Skeletal muscle tissue (tissue), 4 donors: Measurements from ENCODE around the gene CIDEC. TPM values are rescaled to one million over a fixed set of nuclear protein-coding genes. Genes with fewer than 3 reads are reported as not detected.
A peak's percentile ranks its signal among the peaks of the same experiment; 100 is the strongest.

Source experiments
- H3K27ac ChIP-seq: one replicate; pipeline ENCODE4 v1.7.0; 2013; ENCODE audit warnings: mild to moderate bottlenecking, low read depth, low read length, inconsistent platforms
- H3K27me3 ChIP-seq, 3 donors: one replicate each; pipeline ENCODE4 v1.7.0; 2013; ENCODE audit warnings: low read length in 3 of 3; ENCODE audit not compliant: control insufficient read depth in 3 of 3, insufficient read depth in 3 of 3
- H3K36me3 ChIP-seq, 3 donors: one replicate each; pipeline ENCODE4 v1.7.0; 2013; ENCODE audit warnings: low read length in 3 of 3; ENCODE audit not compliant: control insufficient read depth in 3 of 3, insufficient read depth in 3 of 3
- H3K4me1 ChIP-seq, 3 donors: one replicate each; pipeline ENCODE4 v1.7.0; 2013; ENCODE audit warnings: low read length in 3 of 3, mild to moderate bottlenecking in 3 of 3; ENCODE audit not compliant: control insufficient read depth in 3 of 3, insufficient read depth in 3 of 3
- H3K4me3 ChIP-seq, 3 donors: one replicate each; pipeline ENCODE4 v1.7.0; 2013; ENCODE audit warnings: low read length in 3 of 3
- H3K9ac ChIP-seq, 3 donors: one replicate each; pipeline ENCODE4 v1.7.0; 2013; ENCODE audit warnings: low read length in 3 of 3, mild to moderate bottlenecking in 3 of 3, moderate library complexity in 2 of 3, low read depth in 1 of 3
- H3K9me3 ChIP-seq, 3 donors: one replicate each; pipeline ENCODE4 v1.7.0; 2013; ENCODE audit warnings: low read length in 3 of 3; ENCODE audit not compliant: control insufficient read depth in 3 of 3
- total RNA-seq: library from RNA; depleted of rRNA; stranded (reverse); fragments of >200 nt; gene quantifications from one replicate; pipeline ENCODE4 v1.2.3, GENCODE V29; 2014
- donor health status: Osteomylitis.

CIDEC gene
- total RNA-seq, 1 donor from 2014 or later = 9.4 TPM

- Histone ChIP-seq H3K4me3 (no peak overlapping the region), H3K27ac (no peak overlapping the region), H3K4me1 (peaks cover 32 to 36% (median 33%) of the 10 kb centered on the region in 3 donors), H3K9ac (no peak overlapping the region), H3K36me3 (peaks cover 0 to 2% (median 0%) of the 10 kb centered on the region in 3 donors), H3K27me3 (no peaks in the 10 kb centered on the region), H3K9me3 (no peaks in the 10 kb centered on the region)
These were observed 34.0 kb upstream of the CIDEC start for GRCh38 chr3:9914011-9914410.

GRCh38 chr3:9913601-9914000, 33.5 kb upstream of the CIDEC start:
- Histone ChIP-seq H3K9ac (no peak overlapping the region), H3K36me3 (peaks cover 0 to 2% (median 0%) of the 10 kb centered on the region in 3 donors), H3K4me3 (no peak overlapping the region), H3K27ac (no peak overlapping the region), H3K4me1 (peaks cover 32 to 36% (median 33%) of the 10 kb centered on the region in 3 donors), H3K27me3 (no peaks in the 10 kb centered on the region), H3K9me3 (no peaks in the 10 kb centered on the region)

DNA sequence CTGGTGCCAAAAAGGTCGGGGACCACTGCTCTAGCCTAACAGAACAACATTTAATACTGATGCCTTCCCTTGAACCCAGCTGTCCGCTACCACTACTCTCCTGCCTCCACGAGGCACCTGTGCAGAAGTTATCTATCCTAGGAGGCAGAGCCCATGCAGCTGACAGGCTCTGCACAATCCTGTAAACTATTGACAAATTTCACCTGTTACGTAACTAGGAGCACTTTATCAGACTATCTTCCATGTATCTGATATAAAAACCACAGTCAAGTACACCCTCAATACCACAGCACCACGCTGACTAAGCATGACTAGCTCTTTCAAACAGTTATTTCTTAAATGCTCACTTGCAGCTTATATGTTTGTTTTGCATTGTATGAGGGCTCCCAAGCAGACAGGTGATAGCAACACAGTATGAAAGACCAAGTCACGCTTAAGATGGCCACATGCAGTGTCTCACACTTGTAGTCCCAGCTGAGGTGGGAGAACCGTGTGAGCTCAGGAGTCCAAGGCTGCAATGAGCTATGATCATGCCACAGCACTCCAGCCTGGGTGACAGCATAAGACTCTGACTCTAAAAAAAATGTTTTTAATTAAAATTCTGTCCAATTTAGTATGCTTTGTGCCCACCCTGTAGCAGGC, 32.4 kb upstream of the CIDEC start:
- H3K27ac ChIP-seq = no peak overlapping the region
- no peak overlapping the region for H3K9ac ChIP-seq
- H3K4me3 ChIP-seq = no peak overlapping the region
- H3K4me1 ChIP-seq = peaks cover 23 to 26% (median 23%) of the 10 kb centered on the region in 3 donors
- H3K9me3 ChIP-seq = no peaks in the 10 kb centered on the region
- no peaks in the 10 kb centered on the region for H3K27me3 ChIP-seq
- no peaks in the 10 kb centered on the region for H3K36me3 ChIP-seq

DNA sequence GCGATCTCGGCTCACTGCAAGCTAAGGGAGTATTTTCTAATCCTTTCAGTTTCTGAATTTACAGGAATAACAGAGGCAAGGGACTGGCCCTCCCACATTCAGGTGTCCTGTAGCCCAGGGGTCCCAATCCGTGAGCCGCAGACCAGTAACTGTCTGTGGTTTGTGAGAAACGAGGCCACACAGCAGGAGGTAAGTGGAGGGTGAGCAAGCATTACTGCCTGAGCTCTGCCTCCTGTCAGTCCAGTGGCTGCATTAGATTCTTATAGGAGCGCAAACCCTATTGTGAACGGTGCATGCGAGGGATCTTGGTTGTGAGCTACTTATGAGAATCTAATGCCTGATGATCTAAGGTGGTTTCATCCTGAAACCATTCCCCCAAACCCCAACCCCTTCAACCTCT, 31.8 kb upstream of the CIDEC start:
- peaks cover 18 to 21% (median 20%) of the 10 kb centered on the region in 3 donors for H3K4me1 ChIP-seq
- no peak overlapping the region for H3K4me3 ChIP-seq
- H3K36me3 ChIP-seq = no peaks in the 10 kb centered on the region
- H3K27ac ChIP-seq = no peak overlapping the region
- no peaks in the 10 kb centered on the region for H3K27me3 ChIP-seq
- no peaks in the 10 kb centered on the region for H3K9me3 ChIP-seq
- no peak overlapping the region for H3K9ac ChIP-seq

DNA sequence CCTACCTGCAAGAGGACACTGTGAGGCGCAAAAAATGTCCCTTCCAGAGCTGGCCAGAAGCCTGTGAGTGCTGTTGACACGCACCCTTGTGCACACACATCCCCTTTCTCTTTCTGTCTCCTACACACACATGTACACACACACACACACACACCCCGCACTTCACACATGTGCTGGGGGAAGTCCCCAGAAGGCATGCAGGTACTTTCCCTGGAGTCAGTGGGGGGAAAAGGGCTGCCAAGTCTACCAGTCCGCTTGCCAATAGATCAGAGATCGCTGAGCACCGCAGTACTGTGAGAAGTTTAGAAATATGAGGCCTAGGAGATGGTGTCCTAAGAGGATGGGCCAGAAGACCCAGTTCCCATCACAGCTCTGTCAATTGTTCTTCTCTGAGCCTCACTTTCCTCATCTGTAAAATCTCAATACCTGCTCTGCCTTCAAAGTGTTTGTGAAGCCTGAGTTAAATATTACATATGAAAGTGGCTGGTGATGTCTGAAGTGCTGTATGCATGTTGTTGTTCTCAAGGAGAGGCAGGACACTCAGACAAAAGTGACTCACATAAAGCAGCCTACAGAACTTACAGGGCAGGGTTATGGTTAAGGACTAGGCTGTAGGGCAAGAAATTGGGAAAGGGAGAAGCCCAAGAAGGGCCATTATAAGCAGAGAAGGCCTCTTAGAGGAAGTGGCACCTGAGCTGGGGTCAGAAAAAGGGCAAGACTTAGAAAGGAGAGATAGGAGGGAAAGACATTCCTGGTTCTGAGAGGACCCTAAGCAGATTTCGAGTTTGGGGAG, 29.4 kb upstream of the CIDEC start:
- Histone ChIP-seq H3K27me3 (no peaks in the 10 kb centered on the region), H3K9ac (no peak overlapping the region), H3K27ac (no peak overlapping the region), H3K4me1 (peaks cover under 1 to 3% (median 2%) of the 10 kb centered on the region in 3 donors), H3K36me3 (no peaks in the 10 kb centered on the region), H3K9me3 (no peaks in the 10 kb centered on the region), H3K4me3 (no peak overlapping the region)

DNA sequence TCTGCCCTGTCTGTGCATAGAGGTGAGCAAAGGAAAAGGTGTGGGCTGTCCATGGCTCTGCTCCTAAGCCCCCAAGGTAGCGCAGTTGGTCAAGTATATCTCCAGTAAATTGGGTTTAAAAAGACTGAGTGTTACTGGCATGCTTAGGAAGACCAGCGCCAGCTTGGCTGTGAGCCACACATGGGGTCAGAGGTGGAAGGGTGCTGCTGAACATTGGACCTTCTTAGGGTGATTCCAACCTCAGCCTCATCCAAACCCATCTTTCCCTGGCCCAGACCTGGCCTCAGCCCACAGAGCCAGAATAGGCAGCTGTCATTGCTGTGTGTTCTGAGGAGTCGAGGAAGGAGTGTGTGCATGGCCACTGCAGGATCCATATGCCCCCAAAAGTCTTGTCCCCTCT, 28.2 kb upstream of the CIDEC start:
- Histone ChIP-seq H3K9ac (no peak overlapping the region), H3K4me3 (no peak overlapping the region), H3K27ac (no peak overlapping the region), H3K36me3 (no peaks in the 10 kb centered on the region), H3K27me3 (no peaks in the 10 kb centered on the region), H3K4me1 (no peaks in the 10 kb centered on the region), H3K9me3 (no peaks in the 10 kb centered on the region)

DNA sequence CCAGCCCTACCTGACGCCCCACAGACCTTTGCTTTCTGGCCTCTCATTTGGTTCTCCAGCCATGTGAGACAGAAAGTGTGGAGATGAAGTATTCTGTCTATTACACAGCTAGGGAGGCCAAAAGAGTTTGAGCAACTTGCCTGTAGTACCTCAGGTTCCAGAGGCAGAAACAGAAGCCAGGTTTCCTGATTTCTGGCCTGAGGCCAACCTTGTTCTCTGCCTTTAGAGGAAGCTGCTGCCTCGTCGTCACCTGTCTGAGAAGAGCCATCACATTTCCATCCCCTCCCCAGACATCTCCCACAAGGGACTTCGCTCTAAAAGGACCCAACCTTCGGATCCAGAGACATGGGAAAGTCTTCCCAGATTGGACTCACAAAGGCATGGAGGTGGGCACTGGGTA, 26.4 kb upstream of the CIDEC start:
- no peak overlapping the region for H3K4me3 ChIP-seq
- H3K9ac ChIP-seq = no peak overlapping the region
- H3K4me1 ChIP-seq = peaks cover 0 to 5% (median 2%) of the 10 kb centered on the region in 3 donors
- H3K27ac ChIP-seq = no peak overlapping the region
- no peaks in the 10 kb centered on the region for H3K27me3 ChIP-seq
- no peaks in the 10 kb centered on the region for H3K9me3 ChIP-seq
- H3K36me3 ChIP-seq = no peaks in the 10 kb centered on the region

GRCh38 chr3:9903904-9904303, 23.9 kb upstream of the CIDEC start:
- no peaks in the 10 kb centered on the region for H3K36me3 ChIP-seq
- H3K27me3 ChIP-seq = no peaks in the 10 kb centered on the region
- no peak overlapping the region for H3K4me3 ChIP-seq
- no peak overlapping the region for H3K27ac ChIP-seq
- no peaks in the 10 kb centered on the region for H3K9me3 ChIP-seq
- no peak overlapping the region for H3K9ac ChIP-seq
- peaks cover 0 to 5% (median 2%) of the 10 kb centered on the region in 3 donors for H3K4me1 ChIP-seq

DNA sequence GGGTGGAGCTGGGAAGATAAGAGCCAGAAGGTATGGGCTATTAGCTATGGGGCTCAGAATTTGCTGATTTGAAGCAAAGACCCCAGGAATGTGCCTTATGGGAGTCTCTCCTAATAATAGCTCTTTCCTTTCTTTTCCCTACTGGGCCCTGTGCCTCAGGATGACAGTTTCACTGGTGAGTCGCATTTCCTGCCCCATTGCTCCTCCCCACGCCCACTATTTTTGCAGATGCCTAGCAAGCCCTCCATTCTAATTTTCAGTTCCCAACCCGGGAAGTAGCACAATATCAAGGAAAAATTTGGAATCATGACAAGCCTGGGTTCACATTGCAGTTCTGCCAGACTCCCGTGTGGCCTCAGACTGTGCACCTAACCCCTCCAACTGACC, 23.2 kb upstream of the CIDEC start:
- H3K4me3 ChIP-seq = peak overlapping the region in 2 of 3 donors; percentile 40 to 41
- peak overlapping the region in 1 of 3 donors; percentile 62 for H3K9ac ChIP-seq

More for the DNA sequence above, 23.2 kb upstream of the CIDEC start:
- Histone ChIP-seq H3K36me3 (no peaks in the 10 kb centered on the region), H3K9me3 (no peaks in the 10 kb centered on the region), H3K27me3 (no peaks in the 10 kb centered on the region), H3K4me1 (peaks cover 0 to 9% (median 2%) of the 10 kb centered on the region in 3 donors), H3K27ac (peak overlapping the region; percentile 18)
